HG02870 (cell line): ENCODE data around the gene PSMA2.

Experiments
- ATAC-seq: cut with Tn5 transposase; IDR thresholded peaks from one replicate; pipeline ENCODE4 v1.9.1; 2021; ENCODE audit warnings: mild to moderate bottlenecking, moderate library complexity; ENCODE audit not compliant: unreplicated experiment

PSMA2 gene

GRCh38 chr7:42940985-42941847, 9.2 kb upstream of the PSMA2 start:
- peak; percentile 46 for ATAC-seq

DNA sequence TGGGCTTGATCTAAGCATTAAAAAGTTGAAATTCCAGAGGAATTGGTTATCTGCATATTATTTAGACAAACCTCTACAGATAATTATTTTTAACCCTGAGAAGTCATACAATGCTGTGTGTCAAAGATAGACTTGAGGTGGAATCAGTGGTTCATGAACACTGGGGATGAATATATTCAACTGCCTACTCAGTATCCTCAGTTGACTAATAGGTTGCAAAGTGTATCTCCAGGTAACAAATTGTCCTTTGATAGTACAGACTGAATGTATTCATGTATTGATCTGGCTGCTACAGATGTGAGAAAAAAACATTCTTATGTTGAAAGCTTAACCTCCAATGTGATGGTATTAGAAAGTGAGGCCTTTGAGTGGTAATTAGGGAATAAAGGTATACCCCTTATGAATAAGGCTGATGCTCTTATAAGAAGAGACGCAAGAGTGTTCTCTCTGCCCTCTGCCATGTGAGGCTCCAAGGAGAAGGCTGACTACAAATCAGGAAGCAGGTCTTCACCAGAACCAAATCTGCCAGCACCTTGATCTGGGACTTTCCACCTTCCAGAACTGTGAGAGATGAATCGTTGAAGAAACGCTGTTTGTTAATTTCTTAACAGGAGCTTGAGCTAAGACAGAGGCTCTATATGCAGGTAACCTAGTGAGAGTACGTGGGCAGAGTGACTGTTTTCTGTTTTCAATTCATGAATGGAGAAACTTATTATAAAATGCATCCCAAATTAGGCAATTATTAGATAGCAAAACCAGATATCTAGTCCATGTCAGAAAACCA, 7.7 kb upstream of the PSMA2 start:
- ATAC-seq, result no peak

DNA sequence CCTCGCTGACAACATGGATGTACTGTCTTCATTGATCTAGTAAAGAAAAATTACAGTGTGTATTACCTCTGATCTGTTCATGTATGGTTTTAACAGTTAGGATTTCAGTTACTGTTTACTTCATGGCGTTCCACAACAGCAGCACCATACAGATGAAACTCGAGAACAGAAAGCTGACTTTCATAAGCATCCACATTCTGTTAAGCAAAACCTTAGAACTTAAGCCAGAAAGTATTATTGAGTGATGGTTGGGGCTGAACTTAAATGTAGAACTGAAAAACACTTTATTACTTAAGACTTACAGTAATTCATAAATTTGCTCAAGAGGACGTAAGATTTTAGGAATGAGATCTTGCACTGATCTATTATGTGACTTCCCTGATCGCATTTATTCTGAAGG, 3.9 kb upstream of the PSMA2 start:
- ATAC-seq, result peak; percentile 39

DNA sequence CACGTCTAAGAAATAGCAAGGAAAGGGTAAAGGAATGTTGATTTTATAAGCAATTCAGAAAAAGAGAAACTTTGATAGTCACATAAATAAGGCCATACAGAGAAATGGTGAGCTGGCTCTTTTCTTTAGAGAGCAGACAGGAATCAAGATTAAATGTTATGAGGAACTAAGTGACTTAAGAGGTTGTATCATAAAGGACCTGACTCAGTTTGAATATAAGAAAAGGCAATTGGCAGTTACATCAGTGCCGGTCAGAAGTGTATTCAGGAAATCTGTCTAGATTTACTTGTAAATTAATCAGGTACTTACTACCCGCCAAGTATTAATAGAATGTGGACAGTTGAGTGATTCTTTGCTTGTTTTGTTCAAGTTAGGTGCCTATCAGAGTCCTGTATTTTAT, 2.3 kb upstream of the PSMA2 start:
- ATAC-seq, result no peak

GRCh38 chr7:42932811-42933591, 1.0 kb upstream of the PSMA2 start:
- ATAC-seq, result no peak

- ATAC-seq, result no peak
Measured at GRCh38 chr7:42931447-42931833, 534 bp downstream of the PSMA2 start.

- no peak for ATAC-seq
Measured at GRCh38 chr7:42930889-42931288, 1.1 kb downstream of the PSMA2 start.

DNA sequence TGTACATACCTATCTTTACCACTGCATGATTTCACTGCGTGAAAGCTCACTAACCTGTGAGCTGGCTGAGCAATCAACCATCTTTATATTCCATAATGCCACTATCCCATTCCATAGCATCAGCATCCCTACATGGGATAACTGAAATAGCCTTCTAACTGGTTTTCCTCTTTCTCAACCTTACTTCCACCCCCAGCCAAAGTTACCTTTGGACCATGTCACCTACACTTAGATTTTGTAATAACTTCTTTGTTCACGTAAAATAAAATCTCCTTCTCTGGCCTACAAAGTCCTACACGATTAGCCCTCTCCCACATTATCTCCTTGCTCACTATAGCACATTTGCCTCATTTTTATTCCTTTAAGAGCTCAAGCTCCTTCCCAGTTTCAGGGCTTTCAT, 2.5 kb downstream of the PSMA2 start:
- ATAC-seq, result no peak

DNA sequence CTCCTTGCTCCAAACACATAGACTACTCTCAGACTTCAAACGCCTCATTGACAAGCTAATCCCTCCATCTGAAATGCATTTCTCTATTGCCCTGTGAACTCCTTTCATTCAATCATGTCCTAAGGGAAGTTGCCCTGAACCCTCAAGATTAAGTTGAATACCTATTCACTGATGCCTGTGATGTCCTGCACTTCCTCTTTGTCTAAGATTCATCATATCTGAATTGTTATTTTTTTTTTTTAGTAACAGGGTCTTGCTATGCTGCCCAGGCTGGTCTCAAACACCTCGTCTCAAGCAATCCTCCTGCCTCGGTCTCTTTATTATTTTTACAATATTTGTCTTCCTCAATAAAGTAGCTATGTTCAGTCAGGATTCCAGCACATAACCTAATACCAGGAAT, 3.2 kb downstream of the PSMA2 start:
- no peak for ATAC-seq

DNA sequence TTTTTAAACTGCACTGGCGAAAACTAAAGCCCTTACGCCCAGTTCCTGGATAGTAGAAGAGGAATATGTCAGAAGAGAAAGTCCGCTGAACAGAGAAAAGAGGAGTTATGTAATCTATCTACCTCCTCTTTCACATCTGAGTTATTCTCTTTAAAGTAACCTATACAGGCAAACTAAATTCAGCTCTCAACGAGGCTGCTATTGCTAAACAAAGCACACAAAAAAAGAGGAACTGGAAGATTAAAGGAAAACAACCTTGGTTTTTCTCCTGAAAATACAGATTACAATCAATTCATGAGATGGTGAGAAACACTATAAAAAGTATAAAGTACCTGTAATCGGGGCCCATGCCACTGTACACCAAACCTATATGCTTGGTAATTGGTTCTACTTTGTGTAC, 5.8 kb downstream of the PSMA2 start:
- ATAC-seq, result no peak

- no peak for ATAC-seq
Measured at GRCh38 chr7:42925630-42926029, 6.3 kb downstream of the PSMA2 start.

- ATAC-seq, result no peak
Measured at GRCh38 chr7:42924223-42924838, 7.6 kb downstream of the PSMA2 start.

DNA sequence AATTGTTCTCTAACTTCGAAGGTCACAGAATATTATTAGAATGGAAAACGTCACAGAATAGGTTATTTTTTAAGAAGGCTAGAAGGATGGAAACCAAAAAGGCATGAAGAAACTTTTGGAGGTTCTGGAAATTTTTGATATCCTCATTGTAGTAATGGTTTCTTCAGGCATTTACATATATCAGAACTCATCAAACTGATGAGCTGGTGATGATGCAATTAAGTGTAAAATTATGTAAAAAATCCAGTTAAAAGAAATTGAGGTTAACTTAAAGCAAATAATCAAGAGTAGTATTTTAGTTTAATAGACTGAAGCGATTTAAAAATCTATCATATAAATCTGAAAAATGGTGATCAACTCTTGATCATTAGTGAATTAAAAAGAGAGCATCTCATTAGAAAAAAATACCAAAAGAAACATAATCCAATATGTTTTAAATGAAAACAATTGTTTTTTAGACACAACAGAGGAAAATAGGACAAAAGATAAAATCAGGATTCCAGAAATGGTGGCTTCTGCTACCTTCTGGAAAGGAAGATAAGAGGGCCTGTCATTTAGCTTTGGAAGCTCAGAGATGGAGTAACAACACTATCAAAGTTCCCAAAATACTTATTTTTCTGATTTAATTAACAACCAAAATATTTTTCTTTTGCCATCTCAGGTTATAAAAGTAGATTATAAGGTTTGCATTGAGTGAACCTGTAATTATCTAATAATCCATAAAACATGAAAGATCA, 9.8 kb downstream of the PSMA2 start:
- ATAC-seq, result no peak

GRCh38 chr7:42915356-42915755, 16.6 kb downstream of the PSMA2 start:
- ATAC-seq, result no peak

GRCh38 chr7:42914421-42915045, 17.4 kb downstream of the PSMA2 start:
- ATAC-seq, result no peak

DNA sequence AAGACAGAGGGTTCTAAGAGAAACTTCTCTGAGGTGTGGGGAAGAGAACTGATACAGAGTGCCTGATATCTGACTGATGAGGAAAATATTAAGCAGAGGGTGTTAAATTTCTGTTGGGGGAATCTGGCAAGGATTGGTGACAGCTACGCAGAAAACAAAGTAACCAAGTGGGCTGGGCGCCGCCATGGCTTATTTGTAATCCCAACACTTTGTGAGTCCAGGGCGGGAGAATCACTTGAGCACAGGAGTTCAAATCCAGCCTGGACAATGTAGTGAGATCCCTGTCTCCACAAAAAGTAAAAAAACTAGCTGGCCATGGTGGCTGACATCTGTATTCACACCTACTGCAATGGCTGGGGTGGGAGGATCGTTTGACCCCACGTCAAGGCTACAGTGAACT, 18.0 kb downstream of the PSMA2 start:
- no peak for ATAC-seq

- ATAC-seq, result no peak
Measured at GRCh38 chr7:42913591-42913990, 18.4 kb downstream of the PSMA2 start.

DNA sequence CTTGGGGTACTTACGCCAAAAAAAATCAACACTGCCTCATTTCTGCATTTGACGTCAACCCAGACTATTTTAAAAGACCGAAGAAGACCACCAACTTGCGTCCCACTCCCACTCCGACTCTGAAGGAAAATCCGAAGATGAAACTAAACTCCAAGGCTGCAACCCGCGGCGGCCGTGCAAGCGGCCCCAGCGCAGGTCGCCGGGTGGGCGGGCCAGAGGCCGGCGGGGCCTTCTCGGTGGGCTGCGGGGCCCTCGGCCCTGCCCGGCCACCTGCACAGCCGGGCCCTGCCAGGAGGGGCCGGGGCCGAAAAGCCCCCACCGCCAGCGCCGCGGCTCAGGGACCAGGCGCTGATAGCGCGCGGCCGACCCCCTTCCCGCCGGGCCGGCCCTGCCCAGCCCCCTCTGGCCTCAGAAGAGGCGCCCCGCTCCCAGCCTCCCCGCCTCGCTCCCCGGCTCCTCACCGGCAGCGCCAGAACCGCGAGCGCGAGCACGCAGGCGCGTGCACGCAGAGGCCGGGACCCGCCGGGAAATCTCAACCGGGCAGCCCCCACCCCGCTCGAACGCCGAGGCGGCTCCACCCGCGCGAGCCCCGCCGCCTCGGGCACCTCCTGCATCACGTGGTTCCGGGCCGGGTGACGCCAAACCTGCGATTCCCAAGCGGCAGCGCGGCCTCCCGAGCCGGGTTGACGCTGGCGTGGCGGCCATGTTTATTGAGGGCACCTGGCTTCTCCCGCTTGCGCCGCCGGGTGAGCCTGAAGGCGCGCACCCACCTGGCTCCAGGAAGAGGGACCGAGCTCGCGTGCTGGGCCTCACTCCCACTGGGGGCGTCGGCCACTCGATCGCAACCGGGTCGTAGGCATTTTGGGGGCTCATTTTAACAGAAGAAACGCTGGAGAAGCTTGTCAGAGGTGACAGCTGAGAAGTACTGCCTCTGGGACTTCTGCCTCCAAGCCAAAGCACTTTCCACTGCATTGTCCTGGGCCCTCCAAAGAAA, 20.2 kb downstream of the PSMA2 start, which contains the start of gene C7orf25:
TSS of gene C7orf25 (minus strand) at position 617 of the 994 bp plus-strand sequence. CDS start 1,170 bp downstream, outside the sequence.
- peak; percentile 87 for ATAC-seq
